ENCODE results near the gene MAPRE2. TPM values are rescaled to one million over a fixed set of nuclear protein-coding genes. Genes with fewer than 3 reads are reported as not detected.

Gene MAPRE2
- total RNA-seq, 1 experiment from 2014 or later, result 2.8 TPM

- no peaks in the 10 kb centered on the region for H4K20me1 ChIP-seq (ENCODE audit: low read length)
- TF ChIP-seq, protein P1, sequence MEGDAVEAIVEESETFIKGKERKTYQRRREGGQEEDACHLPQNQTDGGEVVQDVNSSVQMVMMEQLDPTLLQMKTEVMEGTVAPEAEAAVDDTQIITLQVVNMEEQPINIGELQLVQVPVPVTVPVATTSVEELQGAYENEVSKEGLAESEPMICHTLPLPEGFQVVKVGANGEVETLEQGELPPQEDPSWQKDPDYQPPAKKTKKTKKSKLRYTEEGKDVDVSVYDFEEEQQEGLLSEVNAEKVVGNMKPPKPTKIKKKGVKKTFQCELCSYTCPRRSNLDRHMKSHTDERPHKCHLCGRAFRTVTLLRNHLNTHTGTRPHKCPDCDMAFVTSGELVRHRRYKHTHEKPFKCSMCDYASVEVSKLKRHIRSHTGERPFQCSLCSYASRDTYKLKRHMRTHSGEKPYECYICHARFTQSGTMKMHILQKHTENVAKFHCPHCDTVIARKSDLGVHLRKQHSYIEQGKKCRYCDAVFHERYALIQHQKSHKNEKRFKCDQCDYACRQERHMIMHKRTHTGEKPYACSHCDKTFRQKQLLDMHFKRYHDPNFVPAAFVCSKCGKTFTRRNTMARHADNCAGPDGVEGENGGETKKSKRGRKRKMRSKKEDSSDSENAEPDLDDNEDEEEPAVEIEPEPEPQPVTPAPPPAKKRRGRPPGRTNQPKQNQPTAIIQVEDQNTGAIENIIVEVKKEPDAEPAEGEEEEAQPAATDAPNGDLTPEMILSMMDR (conservative IDR thresholded peaks at IDR 0.05; ENCODE audit: low read depth, low read length), result no peak
- TF ChIP-seq EZH2phosphoT487 (IDR thresholded peaks at IDR 0.05; ENCODE audit: borderline replicate concordance, low read length) (no peak), EZH2 (IDR thresholded peaks at IDR 0.05; ENCODE audit: low read length, unreplicated experiment) (no peak)
- no peaks in the 10 kb centered on the region for H3K79me2 ChIP-seq (ENCODE audit: low read length)
- H3K9me2 ChIP-seq (replicated peaks; ENCODE audit: low read length), result no peaks in the 10 kb centered on the region
- DNase-seq (no peak), ATAC-seq (no peak)
- no peaks in the 10 kb centered on the region for H3K36me3 ChIP-seq (ENCODE audit: low read depth, low read length)
- no peak overlapping the region for H3K4me2 ChIP-seq (ENCODE audit: low read length)
- intact Hi-C loops (cut with micrococcal nuclease), result no loop called here
- H3K9ac ChIP-seq (ENCODE audit: low read length), result no peak overlapping the region
- H3F3A ChIP-seq (ENCODE audit: low read length, unreplicated experiment), result no peaks in the 10 kb centered on the region
- no peak overlapping the region for H3K4me3 ChIP-seq (ENCODE audit: low read length)
- H3K27ac ChIP-seq (ENCODE audit: low read length), result no peak overlapping the region
- no peaks in the 10 kb centered on the region for H3K9me3 ChIP-seq (ENCODE audit: low read length)
- H2AFZ ChIP-seq (ENCODE audit: low read length), result no peak overlapping the region
- CTCF ChIA-PET, result interaction anchor here (0.7 kb wide), 1 partner anchor 193 kb away, joined by 9 read pairs; no protein-coding TSS in a partner anchor
- H3K4me1 ChIP-seq (ENCODE audit: insufficient read depth, low read length), result no peaks in the 10 kb centered on the region
- BruUV-seq (replicated peaks), result no TSS peak
- POLR2A ChIA-PET (ENCODE audit: unreplicated experiment), result no interaction called here
- no peaks in the 10 kb centered on the region for H3K27me3 ChIP-seq (ENCODE audit: low read length)
These were observed 133.5 kb downstream of the MAPRE2 start for GRCh38 chr18:35174745-35175144.

DNA sequence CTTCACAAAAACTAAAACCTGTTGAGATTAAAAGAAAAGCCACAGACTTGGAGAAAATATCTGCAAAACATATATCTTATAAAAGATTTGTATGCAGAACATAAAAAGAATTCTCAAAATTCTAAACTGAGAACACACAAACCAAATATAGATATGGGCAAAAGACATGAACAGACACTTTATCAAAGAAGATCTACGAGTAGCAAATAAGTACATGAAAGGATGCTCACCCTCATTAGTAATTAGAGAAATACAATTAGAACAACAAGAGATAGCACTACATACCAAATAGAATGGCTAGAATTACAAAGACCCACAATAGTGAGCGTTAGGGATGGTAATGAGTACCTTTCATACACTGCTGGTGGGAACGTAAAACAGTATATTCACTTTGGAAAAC lies 135.7 kb downstream of the MAPRE2 start:
- no peaks in the 10 kb centered on the region for H3K4me1 ChIP-seq (ENCODE audit: insufficient read depth, low read length)
- H3K36me3 ChIP-seq (ENCODE audit: low read depth, low read length), result no peaks in the 10 kb centered on the region
- H2AFZ ChIP-seq (ENCODE audit: low read length), result no peak overlapping the region
- no peak overlapping the region for H3K27ac ChIP-seq (ENCODE audit: low read length)
- no TSS peak for BruUV-seq (replicated peaks)
- ChIA-PET CTCF (interaction anchor here (0.7 kb wide), 1 partner anchor 178 kb away, joined by 4 read pairs; no protein-coding TSS in a partner anchor), POLR2A (ENCODE audit: unreplicated experiment) (no interaction called here)
- no peaks in the 10 kb centered on the region for H3K9me2 ChIP-seq (replicated peaks; ENCODE audit: low read length)
- ATAC-seq, result no peak
- intact Hi-C loops (cut with micrococcal nuclease), result no loop called here
- TF ChIP-seq EZH2phosphoT487 (IDR thresholded peaks at IDR 0.05; ENCODE audit: borderline replicate concordance, low read length), result no peak
- TF ChIP-seq, protein P1 (conservative IDR thresholded peaks at IDR 0.05; ENCODE audit: low read depth, low read length), result no peak
- TF ChIP-seq EZH2 (IDR thresholded peaks at IDR 0.05; ENCODE audit: low read length, unreplicated experiment), result no peak
- no peaks in the 10 kb centered on the region for H3F3A ChIP-seq (ENCODE audit: low read length, unreplicated experiment)
- no peaks in the 10 kb centered on the region for H4K20me1 ChIP-seq (ENCODE audit: low read length)
- H3K4me3 ChIP-seq (ENCODE audit: low read length), result no peak overlapping the region
- no peak overlapping the region for H3K9ac ChIP-seq (ENCODE audit: low read length)
- no peaks in the 10 kb centered on the region for H3K27me3 ChIP-seq (ENCODE audit: low read length)
- DNase-seq, result no peak
- H3K79me2 ChIP-seq (ENCODE audit: low read length), result no peaks in the 10 kb centered on the region
- no peaks in the 10 kb centered on the region for H3K9me3 ChIP-seq (ENCODE audit: low read length)
- no peak overlapping the region for H3K4me2 ChIP-seq (ENCODE audit: low read length)

DNA sequence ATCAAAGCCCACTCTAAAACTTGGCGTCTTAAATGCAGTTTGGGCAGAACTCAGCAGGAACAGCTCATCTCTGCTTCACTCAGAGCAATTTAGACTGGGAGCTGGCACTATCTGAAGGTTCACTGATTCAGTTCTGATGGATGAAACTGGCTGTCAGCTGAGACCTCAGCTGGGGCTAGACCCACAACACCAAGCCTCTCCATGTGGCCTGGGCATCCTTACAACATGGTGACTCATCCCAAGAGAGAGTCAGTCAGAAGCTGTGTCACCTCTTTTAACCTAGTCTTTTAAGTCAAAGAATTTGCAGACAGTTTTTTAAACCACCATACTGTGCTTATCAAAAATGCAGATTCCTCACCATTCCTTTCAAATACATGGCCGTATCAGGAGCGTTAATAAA lies 137.0 kb downstream of the MAPRE2 start:
- Histone ChIP-seq H3K9me2 (replicated peaks; ENCODE audit: low read length) (no peaks in the 10 kb centered on the region), H3K79me2 (ENCODE audit: low read length) (no peaks in the 10 kb centered on the region), H4K20me1 (ENCODE audit: low read length) (no peaks in the 10 kb centered on the region), H3F3A (ENCODE audit: low read length, unreplicated experiment) (no peaks in the 10 kb centered on the region), H3K27me3 (ENCODE audit: low read length) (no peaks in the 10 kb centered on the region), H3K9me3 (ENCODE audit: low read length) (no peaks in the 10 kb centered on the region), H2AFZ (ENCODE audit: low read length) (no peak overlapping the region), H3K4me3 (ENCODE audit: low read length) (no peak overlapping the region), H3K4me1 (ENCODE audit: insufficient read depth, low read length) (no peaks in the 10 kb centered on the region), H3K9ac (ENCODE audit: low read length) (no peak overlapping the region), H3K4me2 (ENCODE audit: low read length) (no peak overlapping the region), H3K36me3 (ENCODE audit: low read depth, low read length) (no peaks in the 10 kb centered on the region), H3K27ac (ENCODE audit: low read length) (no peak overlapping the region)
- ChIA-PET CTCF (no interaction called here), POLR2A (ENCODE audit: unreplicated experiment) (no interaction called here)
- peak; percentile 56 for ATAC-seq
- DNase-seq, result peak; percentile 43
- intact Hi-C loops (cut with micrococcal nuclease), result no loop called here
- TF ChIP-seq EZH2 (IDR thresholded peaks at IDR 0.05; ENCODE audit: low read length, unreplicated experiment) (no peak), EZH2phosphoT487 (IDR thresholded peaks at IDR 0.05; ENCODE audit: borderline replicate concordance, low read length) (no peak)
- TF ChIP-seq, protein P1 (conservative IDR thresholded peaks at IDR 0.05; ENCODE audit: low read depth, low read length), result no peak
- BruUV-seq (replicated peaks), result no TSS peak
